Cortex of kidney (tissue), 1 donor: ENCODE data around the gene KLHDC9.
"Not testable (repeated sequence)": the region's sequence is repeated elsewhere in the genome, so short reads cannot be mapped to it uniquely, and the experiment has no call there.

ENCODE experiments used
- DNase-seq: peaks from one replicate; lab custom pipeline; 2025; lab: John Stamatoyannopoulos, UW

The KLHDC9 gene

DNA sequence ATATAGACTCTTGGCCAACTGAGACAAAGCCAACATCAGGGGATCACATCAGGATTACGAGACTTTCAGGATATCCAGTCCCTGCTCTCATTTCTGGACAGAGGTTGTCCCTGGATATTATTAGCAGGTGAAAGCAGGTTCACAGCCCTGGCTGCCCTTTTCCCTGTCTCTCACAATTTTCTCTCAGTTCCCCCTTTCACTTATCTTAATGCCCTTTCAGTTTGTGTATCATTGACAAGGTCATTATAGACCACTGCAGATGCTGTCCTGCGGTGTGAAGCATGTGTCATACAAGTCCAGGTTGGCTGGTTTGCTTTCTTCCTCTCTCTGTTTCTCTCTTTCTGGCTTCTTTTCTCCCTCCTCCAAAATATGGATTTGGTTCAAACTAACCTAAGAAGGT lies 2.1 kb upstream of the KLHDC9 start:
- no peak for DNase-seq

- DNase-seq = no peak
Observed at GRCh38 chr1:161096530-161096929, 1.6 kb upstream of the KLHDC9 start.

DNA sequence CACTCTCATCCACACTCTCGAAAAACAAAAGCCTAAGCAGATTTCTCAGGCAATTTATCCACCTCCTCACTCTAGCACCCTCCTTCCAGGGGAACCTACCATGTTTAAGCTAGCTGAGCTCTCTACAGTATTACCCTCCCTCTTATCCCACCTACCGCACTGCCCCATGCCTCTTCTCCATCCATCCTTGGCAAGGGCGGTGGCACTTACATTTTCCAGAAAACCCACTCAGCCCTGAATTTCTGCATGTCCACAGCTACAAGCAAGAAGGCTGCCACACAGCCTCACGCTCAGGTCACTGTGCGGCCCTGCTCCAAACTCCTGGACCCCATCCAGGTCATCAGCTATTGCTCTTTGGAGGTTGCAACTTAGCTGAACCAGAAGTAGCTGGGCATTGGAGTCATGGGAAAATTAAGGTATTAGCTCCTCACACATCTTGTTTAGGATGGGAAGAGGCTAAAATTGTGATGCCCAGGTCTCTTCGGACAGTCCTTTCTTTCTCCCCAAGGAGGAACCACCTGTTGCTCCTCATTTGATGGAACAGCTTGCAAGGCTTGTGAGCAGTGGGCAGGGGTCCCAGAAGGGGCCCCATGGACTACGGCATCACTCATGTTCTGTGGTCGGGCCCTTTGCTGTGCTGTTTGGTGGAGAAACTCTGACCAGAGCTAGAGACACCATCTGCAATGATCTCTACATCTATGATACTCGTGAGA lies 1.1 kb downstream of the KLHDC9 start:
- no peak for DNase-seq

GRCh38 chr1:161100556-161100955 lies 2.4 kb downstream of the KLHDC9 start:
- no peak for DNase-seq

- no peak for DNase-seq
Observed at GRCh38 chr1:161106431-161106830, 8.3 kb downstream of the KLHDC9 start.

DNA sequence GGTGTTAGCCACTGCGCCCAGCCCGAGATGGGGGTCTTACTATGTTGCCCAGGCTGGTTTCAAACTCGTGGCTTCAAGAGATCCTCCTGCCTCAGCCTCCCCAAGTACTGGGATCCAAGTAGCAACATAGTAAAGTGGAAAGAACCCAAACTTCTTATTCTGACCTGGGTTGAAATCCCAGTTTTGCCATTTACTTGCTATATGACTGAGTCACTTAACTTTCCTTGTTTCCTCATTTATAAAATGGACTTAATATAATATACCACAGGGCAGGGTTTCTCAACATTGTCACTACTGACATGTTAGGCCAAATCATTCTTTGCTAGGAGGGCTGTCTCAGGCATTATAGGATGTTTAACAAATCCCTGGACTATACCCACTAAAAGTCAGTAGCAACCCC lies 13.0 kb downstream of the KLHDC9 start:
- DNase-seq = no peak

- DNase-seq = no peak
Observed at GRCh38 chr1:161111527-161111926, 13.4 kb downstream of the KLHDC9 start.

DNA sequence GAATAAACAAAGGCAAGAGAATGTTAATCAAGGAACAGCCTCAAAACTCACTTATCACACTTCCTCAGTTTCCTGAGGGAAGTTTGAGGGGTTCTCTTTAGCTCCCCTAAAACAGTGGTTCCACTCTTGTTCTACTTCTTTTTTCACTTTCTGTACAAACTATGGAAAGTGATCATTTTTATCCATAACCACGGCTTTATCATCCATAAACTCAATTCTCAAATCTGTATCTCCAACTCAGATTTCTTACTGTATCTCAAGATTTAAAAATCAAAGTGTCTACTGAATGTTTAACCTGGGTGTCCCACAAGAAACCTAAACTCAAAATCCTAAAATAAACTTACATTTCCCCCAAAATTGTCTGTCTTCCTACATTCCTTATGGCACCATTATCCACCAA lies 15.8 kb downstream of the KLHDC9 start:
- DNase-seq = no peak

- no peak for DNase-seq
Observed at GRCh38 chr1:161114556-161114955, 16.4 kb downstream of the KLHDC9 start.

GRCh38 chr1:161115132-161115711 lies 17.1 kb downstream of the KLHDC9 start:
- no peak for DNase-seq

- DNase-seq = not testable (repeated sequence)
Observed at GRCh38 chr1:161115961-161116360, 17.8 kb downstream of the KLHDC9 start.

GRCh38 chr1:161117759-161118581 lies 19.8 kb downstream of the KLHDC9 start, which contains the start of the genes NIT1 and PFDN2:
Gene NIT1, plus strand, starts transcription at chr1:161118105. Its CDS starts 72 bp downstream, at chr1:161118177.
Gene PFDN2, minus strand, starts transcription at chr1:161118037. Its CDS starts 11 bp downstream, at chr1:161118026.
- peak; percentile 19 for DNase-seq

- no peak for DNase-seq
Observed at GRCh38 chr1:161119092-161119903, 21.1 kb downstream of the KLHDC9 start.

DNA sequence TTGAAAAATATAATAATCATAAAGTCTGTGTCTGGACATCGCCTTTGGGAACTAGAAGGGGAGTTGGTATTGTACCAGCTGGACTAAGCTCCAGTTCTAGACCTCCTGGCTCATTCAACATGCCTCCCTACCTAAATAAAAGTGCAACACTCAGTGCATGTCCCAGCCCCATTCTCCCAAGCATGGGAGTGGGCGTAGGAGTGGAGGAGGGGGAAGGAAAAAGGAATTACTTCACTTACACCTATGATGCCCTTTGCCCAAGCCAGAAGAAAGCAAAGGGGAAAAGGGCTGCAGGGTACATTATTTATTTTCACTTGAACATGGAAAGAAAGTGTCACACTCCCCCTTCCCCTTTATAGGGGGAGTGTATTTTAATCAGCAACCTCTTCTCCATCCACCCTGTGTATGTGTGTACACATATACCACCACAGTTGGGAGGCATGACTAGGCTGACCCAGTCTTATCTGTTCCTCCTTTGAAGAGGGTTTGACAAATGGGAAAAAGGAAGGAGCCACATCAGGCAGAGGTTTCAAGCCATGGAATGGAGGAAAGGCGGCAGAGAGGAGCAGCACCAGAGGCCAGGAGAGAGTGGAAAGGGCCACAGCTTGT lies 23.0 kb downstream of the KLHDC9 start:
- no peak for DNase-seq

DNA sequence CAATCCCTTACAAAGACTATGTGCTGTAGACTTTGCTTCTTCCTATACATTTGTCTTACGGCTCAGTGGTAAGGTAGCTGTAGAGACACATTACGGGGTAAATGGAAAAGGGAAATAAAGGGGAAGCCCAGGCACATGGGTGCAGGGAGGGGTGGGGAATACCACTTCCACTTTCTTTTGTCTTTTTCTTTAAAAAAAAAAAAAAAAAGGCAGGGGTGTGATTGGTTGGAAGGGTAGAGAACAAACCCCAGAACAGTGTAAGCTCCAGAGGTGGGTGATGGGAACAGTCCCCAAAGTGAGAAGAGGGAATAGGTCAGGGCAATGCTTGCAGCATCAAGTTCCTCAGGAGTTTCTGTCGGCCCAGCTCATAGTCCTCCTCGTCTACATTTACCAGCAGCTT lies 23.7 kb downstream of the KLHDC9 start:
- DNase-seq = no peak

GRCh38 chr1:161122967-161123366 lies 24.8 kb downstream of the KLHDC9 start:
- DNase-seq = no peak

DNA sequence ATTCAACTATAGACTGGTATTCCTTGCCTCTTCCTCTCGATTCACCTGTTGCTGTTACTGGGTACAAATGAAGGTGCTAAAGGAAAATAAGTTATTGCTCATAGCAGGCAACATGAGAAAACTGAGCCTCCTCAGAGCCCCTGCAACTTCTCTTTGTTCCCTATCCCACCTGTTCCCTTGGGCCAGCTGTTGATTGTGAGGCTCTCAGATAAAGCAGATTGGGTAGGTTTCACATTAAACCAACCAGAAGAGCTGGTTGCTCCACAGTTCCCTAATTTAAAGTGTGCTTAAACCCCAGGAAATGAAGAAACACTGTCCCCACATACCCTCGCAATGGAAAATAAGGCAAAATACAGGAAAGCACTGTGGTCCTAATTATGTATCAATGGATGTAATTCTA lies 29.5 kb downstream of the KLHDC9 start:
- no peak for DNase-seq

- no peak for DNase-seq
Observed at GRCh38 chr1:161128591-161129420, 30.6 kb downstream of the KLHDC9 start.

GRCh38 chr1:161130266-161130665 lies 32.1 kb downstream of the KLHDC9 start:
- no peak for DNase-seq

DNA sequence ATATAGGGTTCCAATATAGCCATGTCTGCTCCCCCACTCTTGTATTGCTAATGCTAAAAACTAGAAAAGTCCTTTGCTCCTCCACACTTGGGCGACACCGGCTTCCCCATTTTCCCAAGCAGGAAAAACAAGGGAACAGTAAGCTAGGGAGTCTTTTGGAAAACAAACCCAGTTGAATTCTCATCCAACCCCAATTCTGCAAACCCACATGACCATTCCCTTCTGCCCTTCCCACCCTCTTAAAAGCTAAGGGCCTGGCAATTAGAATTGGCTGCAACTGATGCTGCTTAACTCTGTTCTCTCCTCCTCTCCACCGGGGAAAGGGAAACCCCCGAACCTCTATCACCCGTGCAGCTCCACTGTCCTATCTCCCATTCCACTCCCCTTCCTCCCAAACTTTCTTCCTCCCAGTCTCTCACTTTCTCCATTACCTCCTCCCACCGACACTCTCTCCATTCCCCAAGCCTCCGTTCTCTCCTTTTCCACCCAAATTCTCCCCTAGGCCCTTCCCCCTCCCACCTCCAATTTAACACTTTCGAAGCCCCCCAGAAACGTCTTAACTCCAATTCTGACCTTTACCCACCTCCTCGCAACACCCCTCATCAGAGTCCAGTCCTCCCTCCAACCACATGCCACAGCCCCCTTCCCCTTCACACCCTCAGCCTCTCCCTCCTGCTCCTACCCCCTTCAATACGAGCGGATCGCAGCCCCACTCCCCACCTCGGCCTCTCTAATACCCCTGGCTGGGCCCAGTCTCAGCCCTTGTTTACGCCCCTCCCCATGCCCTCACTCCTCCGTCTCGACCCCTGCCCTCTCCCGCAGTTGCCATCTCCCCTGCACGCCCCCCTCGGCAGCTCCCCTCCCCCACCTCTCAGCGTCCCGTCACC lies 33.6 kb downstream of the KLHDC9 start:
- DNase-seq = no peak
